ENCODE data around the gene ESD.
"Not testable (repeated sequence)": the region's sequence is repeated elsewhere in the genome, so short reads cannot be mapped to it uniquely, and the experiment has no call there.

The ESD gene

GRCh38 chr13:46796515-46797474, at the start of gene ESD:
Gene ESD, minus strand, starts transcription at chr13:46797161. Its CDS starts 5,748 bp downstream, at chr13:46791413.
- DNase-seq, result peak; percentile 87

GRCh38 chr13:46846726-46847125, 49.8 kb upstream of the ESD start:
- DNase-seq, result no peak

- no peak for DNase-seq
Measured at GRCh38 chr13:46845146-46845545, 48.2 kb upstream of the ESD start.

GRCh38 chr13:46844431-46844830, 47.5 kb upstream of the ESD start:
- DNase-seq, result no peak

GRCh38 chr13:46839399-46839798, 42.4 kb upstream of the ESD start:
- no peak for DNase-seq

GRCh38 chr13:46834657-46835056, 37.7 kb upstream of the ESD start:
- DNase-seq, result no peak

GRCh38 chr13:46831588-46832194, 34.7 kb upstream of the ESD start:
- peak; percentile 36 for DNase-seq

- DNase-seq, result no peak
Measured at GRCh38 chr13:46830405-46831005, 33.5 kb upstream of the ESD start.

- no peak for DNase-seq
Measured at GRCh38 chr13:46822551-46822950, 25.6 kb upstream of the ESD start.

- no peak for DNase-seq
Measured at GRCh38 chr13:46817838-46818476, 21.0 kb upstream of the ESD start.

- DNase-seq, result no peak
Measured at GRCh38 chr13:46817095-46817494, 20.1 kb upstream of the ESD start.

- no peak for DNase-seq
Measured at GRCh38 chr13:46816371-46816770, 19.4 kb upstream of the ESD start.

- no peak for DNase-seq
Measured at GRCh38 chr13:46812301-46812797, 15.4 kb upstream of the ESD start.

GRCh38 chr13:46810440-46810839, 13.5 kb upstream of the ESD start:
- no peak for DNase-seq

GRCh38 chr13:46804921-46805320, 8.0 kb upstream of the ESD start:
- not testable (repeated sequence) for DNase-seq

GRCh38 chr13:46804391-46804815, 7.4 kb upstream of the ESD start:
- DNase-seq, result no peak

- DNase-seq, result no peak
Measured at GRCh38 chr13:46803586-46803985, 6.6 kb upstream of the ESD start.

GRCh38 chr13:46801858-46802257, 4.9 kb upstream of the ESD start:
- DNase-seq, result no peak

- DNase-seq, result no peak
Measured at GRCh38 chr13:46799139-46799538, 2.2 kb upstream of the ESD start.

- peak; percentile 17 for DNase-seq
Measured at GRCh38 chr13:46797501-46798237, 708 bp upstream of the ESD start.

GRCh38 chr13:46796129-46796514, 839 bp downstream of the ESD start:
- no peak for DNase-seq

GRCh38 chr13:46795321-46795720, 1.6 kb downstream of the ESD start:
- no peak for DNase-seq

Data from NCI-H345 (cell line).